A673 (cell line): ENCODE measurements around the gene ABCA7.

Experiments
- EZH2 ChIP-seq: fragments of 200-600 bp; sonication (generic); IDR thresholded peaks from 2 replicates; pipeline ENCODE4 v1.6.1; 2017; ENCODE audit warnings: borderline replicate concordance, low read depth, mild to moderate bottlenecking, mixed read lengths, antibody characterized with exemption, low read length; ENCODE audit not compliant: poor library complexity, severe bottlenecking
- TF ChIP-seq, protein P1 (sequence below): fragments of 300-800, 200-600 bp; sonication (generic); conservative IDR thresholded peaks from 2 replicates; pipeline ENCODE4 v1.5.1; 2017; ENCODE audit warnings: low read depth, mild to moderate bottlenecking, antibody characterized with exemption, low read length, moderate library complexity, mixed read lengths

DNA sequence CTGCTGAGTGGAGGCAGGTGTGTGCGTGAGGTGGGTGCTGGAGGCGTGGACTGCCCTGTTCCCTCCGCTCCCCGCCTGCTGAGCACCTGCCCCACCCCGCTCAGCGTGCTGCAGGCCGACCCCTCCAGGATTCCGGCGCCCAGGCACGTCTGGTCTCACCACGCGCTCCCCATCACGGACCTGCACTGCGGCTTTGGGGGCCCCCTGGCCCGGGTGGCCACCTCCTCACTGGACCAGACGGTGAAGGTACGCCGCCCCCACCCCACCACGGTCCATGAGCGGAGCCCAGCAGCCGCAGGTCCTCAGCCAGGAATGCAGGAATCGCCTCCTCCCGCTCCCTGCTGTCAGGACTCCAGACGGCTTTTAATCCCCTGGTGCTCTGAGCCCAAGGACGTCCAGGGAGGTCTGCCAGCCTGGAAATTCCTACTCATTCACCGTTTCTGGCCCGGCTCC is 49.8 kb upstream of the ABCA7 start:
- TF ChIP-seq, protein P1, sequence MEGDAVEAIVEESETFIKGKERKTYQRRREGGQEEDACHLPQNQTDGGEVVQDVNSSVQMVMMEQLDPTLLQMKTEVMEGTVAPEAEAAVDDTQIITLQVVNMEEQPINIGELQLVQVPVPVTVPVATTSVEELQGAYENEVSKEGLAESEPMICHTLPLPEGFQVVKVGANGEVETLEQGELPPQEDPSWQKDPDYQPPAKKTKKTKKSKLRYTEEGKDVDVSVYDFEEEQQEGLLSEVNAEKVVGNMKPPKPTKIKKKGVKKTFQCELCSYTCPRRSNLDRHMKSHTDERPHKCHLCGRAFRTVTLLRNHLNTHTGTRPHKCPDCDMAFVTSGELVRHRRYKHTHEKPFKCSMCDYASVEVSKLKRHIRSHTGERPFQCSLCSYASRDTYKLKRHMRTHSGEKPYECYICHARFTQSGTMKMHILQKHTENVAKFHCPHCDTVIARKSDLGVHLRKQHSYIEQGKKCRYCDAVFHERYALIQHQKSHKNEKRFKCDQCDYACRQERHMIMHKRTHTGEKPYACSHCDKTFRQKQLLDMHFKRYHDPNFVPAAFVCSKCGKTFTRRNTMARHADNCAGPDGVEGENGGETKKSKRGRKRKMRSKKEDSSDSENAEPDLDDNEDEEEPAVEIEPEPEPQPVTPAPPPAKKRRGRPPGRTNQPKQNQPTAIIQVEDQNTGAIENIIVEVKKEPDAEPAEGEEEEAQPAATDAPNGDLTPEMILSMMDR: no peak
- TF ChIP-seq EZH2: no peak
